A673 (cell line): ENCODE data around the gene YIF1A.

ENCODE experiments used
- EZH2 ChIP-seq: fragments of 200-600 bp; sonication (generic); IDR thresholded peaks from 2 replicates; pipeline ENCODE4 v1.6.1; 2017; ENCODE audit warnings: borderline replicate concordance, low read depth, mild to moderate bottlenecking, mixed read lengths, antibody characterized with exemption, low read length; ENCODE audit not compliant: poor library complexity, severe bottlenecking
- TF ChIP-seq, protein P1 (sequence below): fragments of 300-800, 200-600 bp; sonication (generic); conservative IDR thresholded peaks from 2 replicates; pipeline ENCODE4 v1.5.1; 2017; ENCODE audit warnings: low read depth, mild to moderate bottlenecking, antibody characterized with exemption, low read length, moderate library complexity, mixed read lengths

DNA sequence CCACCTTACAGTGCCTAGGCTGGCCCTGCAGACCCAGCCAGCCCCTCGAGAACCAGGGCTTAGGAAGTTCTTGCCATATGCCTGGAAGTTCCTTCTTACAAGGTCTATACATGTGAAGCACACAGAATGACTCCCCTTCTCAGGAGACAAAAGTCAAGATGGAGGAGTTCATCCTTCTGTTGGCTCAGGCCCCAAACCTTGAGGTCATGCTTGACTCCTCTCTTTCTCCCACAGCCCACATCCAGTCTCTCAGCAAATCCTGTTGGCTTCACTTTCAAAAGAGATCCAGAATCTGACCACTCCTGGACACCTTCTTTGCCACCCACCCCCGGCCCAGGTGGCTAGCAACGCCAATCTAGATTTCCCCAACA lies 29.6 kb upstream of the YIF1A start:
- TF ChIP-seq, protein P1, sequence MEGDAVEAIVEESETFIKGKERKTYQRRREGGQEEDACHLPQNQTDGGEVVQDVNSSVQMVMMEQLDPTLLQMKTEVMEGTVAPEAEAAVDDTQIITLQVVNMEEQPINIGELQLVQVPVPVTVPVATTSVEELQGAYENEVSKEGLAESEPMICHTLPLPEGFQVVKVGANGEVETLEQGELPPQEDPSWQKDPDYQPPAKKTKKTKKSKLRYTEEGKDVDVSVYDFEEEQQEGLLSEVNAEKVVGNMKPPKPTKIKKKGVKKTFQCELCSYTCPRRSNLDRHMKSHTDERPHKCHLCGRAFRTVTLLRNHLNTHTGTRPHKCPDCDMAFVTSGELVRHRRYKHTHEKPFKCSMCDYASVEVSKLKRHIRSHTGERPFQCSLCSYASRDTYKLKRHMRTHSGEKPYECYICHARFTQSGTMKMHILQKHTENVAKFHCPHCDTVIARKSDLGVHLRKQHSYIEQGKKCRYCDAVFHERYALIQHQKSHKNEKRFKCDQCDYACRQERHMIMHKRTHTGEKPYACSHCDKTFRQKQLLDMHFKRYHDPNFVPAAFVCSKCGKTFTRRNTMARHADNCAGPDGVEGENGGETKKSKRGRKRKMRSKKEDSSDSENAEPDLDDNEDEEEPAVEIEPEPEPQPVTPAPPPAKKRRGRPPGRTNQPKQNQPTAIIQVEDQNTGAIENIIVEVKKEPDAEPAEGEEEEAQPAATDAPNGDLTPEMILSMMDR: no peak
- TF ChIP-seq EZH2: no peak
